GM12878 (cell line): ENCODE results near the gene CHRNG. TPM values are rescaled to one million over a fixed set of nuclear protein-coding genes. Genes with fewer than 3 reads are reported as not detected.

Experiments used
- ATAC-seq: fragments of 200-7000 bp; cut with Tn5 transposase; 3 replicates; pipeline ENCODE4 v1.9.1; 2020; ENCODE audit warnings: mild to moderate bottlenecking, moderate library complexity
- BruUV-seq: library from RNA; stranded (reverse); fragments of 400-500 nt; replicated peaks from 2 replicates; lab custom pipeline; 2021; lab: Mats Ljungman, UMichigan
- CTCF ChIA-PET: fragments of 300-600 bp; sonication (Branson Sonifier 250); formaldehyde crosslinking; extraction: SDS; loops from one replicate; lab custom pipeline; 2021; ENCODE audit warnings: inconsistent platforms; lab: Yijun Ruan, JAX
- POLR2A ChIA-PET: fragments of 350-600 bp; formaldehyde crosslinking; extraction: SDS; loops from one replicate; lab custom pipeline; 2021; ENCODE audit warnings: inconsistent platforms; lab: Charles Lee
- RAD21 ChIA-PET: fragments of 300-600 bp; sonication (Branson Sonifier 250); formaldehyde crosslinking; loops from one replicate; lab custom pipeline; 2023; ENCODE audit warnings: antibody characterized with exemption; ENCODE audit not compliant: unreplicated experiment; lab: Charles Lee
- SMC1A ChIA-PET: fragments of 300-600 bp; sonication (Branson Sonifier 250); formaldehyde crosslinking; loops from one replicate; lab custom pipeline; 2023; ENCODE audit not compliant: unreplicated experiment, uncharacterized antibody; lab: Charles Lee
- DNase-seq: peaks from one replicate; pipeline ENCODE4 v3.0.0-alpha.2; 2011; ENCODE audit warnings: low read depth, low spot score
- FAIRE-seq: peaks from 3 replicates; lab custom pipeline; 2011; peaks lifted over from hg19 to GRCh38; lab: Jason Lieb, UNC
- H2AFZ ChIP-seq: 2 replicates; pipeline ENCODE4 v1.6.0; 2011; ENCODE audit warnings: low read depth, low read length, control low read depth; ENCODE audit not compliant: control insufficient read depth
- H3K27ac ChIP-seq: 2 replicates; pipeline ENCODE4 v1.5.1; 2011; ENCODE audit warnings: control low read depth; ENCODE audit not compliant: control insufficient read depth, insufficient read depth
- H3K27me3 ChIP-seq, 2 experiments: replicated peaks in 1 of 2; 2 replicates each; pipeline versions ENCODE4 v1.6.0 to v1.6.1; 2011; ENCODE audit warnings: low read length in 1 of 2; ENCODE audit not compliant: control insufficient read depth in 2 of 2, insufficient read depth in 2 of 2
- H3K36me3 ChIP-seq, 2 experiments: 2 replicates each; pipeline ENCODE4 v1.5.1; 2011; ENCODE audit warnings: low read length in 1 of 2; ENCODE audit not compliant: control insufficient read depth in 2 of 2, insufficient read depth in 2 of 2
- H3K4me1 ChIP-seq: 2 replicates; pipeline ENCODE4 v1.6.1; 2011; ENCODE audit warnings: mild to moderate bottlenecking, low read length, moderate library complexity, mixed read lengths; ENCODE audit not compliant: control insufficient read depth, insufficient read depth
- H3K4me2 ChIP-seq: 2 replicates; pipeline ENCODE4 v1.6.0; 2011; ENCODE audit warnings: control low read depth; ENCODE audit not compliant: control insufficient read depth, insufficient read depth
- H3K4me3 ChIP-seq: fragments of 200-600 bp; sonication (generic); 2 replicates; pipeline ENCODE4 v1.5.1; 2016
- H3K79me2 ChIP-seq: 2 replicates; pipeline ENCODE4 v1.6.0; 2011; ENCODE audit warnings: low read length; ENCODE audit not compliant: control insufficient read depth, insufficient read depth
- H3K9ac ChIP-seq: 2 replicates; pipeline ENCODE4 v1.8.0; 2011; ENCODE audit warnings: low read length, control low read depth, mixed read lengths; ENCODE audit not compliant: control insufficient read depth, insufficient read depth
- H3K9me3 ChIP-seq: replicated peaks from 3 replicates; pipeline ENCODE4 v1.5.1; 2011; ENCODE audit warnings: mild to moderate bottlenecking, low read length; ENCODE audit not compliant: control insufficient read depth, insufficient read depth
- H4K20me1 ChIP-seq: 2 replicates; pipeline ENCODE4 v1.6.0; 2011; ENCODE audit not compliant: control insufficient read depth, insufficient read depth
- BCL3 ChIP-seq: IDR thresholded peaks from 2 replicates; pipeline ENCODE4 v1.6.1; 2011; ENCODE audit warnings: borderline replicate concordance, low read depth, mild to moderate bottlenecking, moderate library complexity, low read length; ENCODE audit not compliant: insufficient read depth, poor library complexity, severe bottlenecking
- CBX5 ChIP-seq: sonication (generic); IDR thresholded peaks from 2 replicates; pipeline ENCODE4 v1.6.1; 2016; ENCODE audit warnings: low read depth, moderate library complexity, mild to moderate bottlenecking, inconsistent platforms
- E2F8 ChIP-seq: fragments of 450-650 bp; IDR thresholded peaks from 2 replicates; pipeline ENCODE4 v1.6.1; 2018; ENCODE audit warnings: mild to moderate bottlenecking, low read depth, moderate library complexity; ENCODE audit not compliant: partially characterized antibody
- POLR2A ChIP-seq: IDR thresholded peaks from 2 replicates; pipeline ENCODE4 v1.6.1; 2011; ENCODE audit warnings: low read depth, mild to moderate bottlenecking, low read length
- WGBS: methylation state at CpG from one replicate; pipeline ENCODE4 v1.1.6; 2016; ENCODE audit warnings: low lambda C conversion rate; ENCODE audit not compliant: insufficient replicate concordance, insufficient coverage; ENCODE audit errors: missing lambda C conversion rate; 5-methylcytosine and 5-hydroxymethylcytosine counted together
- in situ Hi-C: fragments of 300-500 bp; cut with MboI; formaldehyde crosslinking; loops from 9 replicates; pipeline ENCODE4 v1.14.3; 2018; ENCODE audit warnings: mixed read lengths
- intact Hi-C: fragments of 100-400 bp; cut with micrococcal nuclease; formaldehyde crosslinking; loops from one replicate; pipeline ENCODE4 v1.14.2; 2022; ENCODE audit not compliant: unreplicated experiment
- polyA plus RNA-seq, 11 experiments: library from polyadenylated mRNA; depleted of rRNA in 4 of 11; unstranded in 6 of 11; stranded (reverse) in 5 of 11; fragments of >200 nt; fragmentation: Nextera tagmentation in 4 of 11; fragmentation: Illumina TruSeq in 1 of 11; extraction: Ambion mirVana in 4 of 11; extraction: Trizol in 1 of 11; gene quantifications; 1 replicate in 1 of 11; 2 replicates in 10 of 11; pipeline versions ENCODE4 v1.2.1 to v1.2.3, GENCODE V29; 2011 to 2016; ENCODE audit warnings: inconsistent platforms in 2 of 11, missing spikeins in 2 of 11, low read depth in 1 of 11
- total RNA-seq, 4 experiments: library from RNA; depleted of rRNA in 3 of 4; stranded (reverse); fragments of >200 nt in 3 of 4; fragmentation: Illumina TruSeq in 1 of 4; extraction: Trizol in 1 of 4; gene quantifications; 2 replicates each; pipeline versions ENCODE4 v1.2.1 to v1.2.3, GENCODE V29; 2013 to 2021

Gene CHRNG
- total and polyA plus RNA-seq, 10 of the 15 experiments (the other 5 are each of a cell fraction or from before 2014, with no cell fraction given) = 0.17 TPM; not detected in 9

- no peaks in the 10 kb centered on the region for H3K36me3 ChIP-seq
- no TSS peak for BruUV-seq
- 60% methylated on average over 18 of the region's 19 CpGs for WGBS
- H3K27ac ChIP-seq = no peak overlapping the region
- H3K4me1 ChIP-seq = peaks cover 4% of the 10 kb centered on the region; the same call in 1 of the 2 replicates
- no peaks in the 10 kb centered on the region for H3K27me3 ChIP-seq
- ChIA-PET RAD21 (no interaction called here), SMC1A (no interaction called here), CTCF (no interaction called here), POLR2A (no interaction called here)
- in situ Hi-C loops = no loop called here
- no peaks in the 10 kb centered on the region for H3K79me2 ChIP-seq
- FAIRE-seq (no peak), DNase-seq (no peak), ATAC-seq (no peak)
- H3K9me3 ChIP-seq = peaks cover 1% of the 10 kb centered on the region; the same call in 2 of the 3 replicates
- H2AFZ ChIP-seq = no peak overlapping the region
- H3K9ac ChIP-seq = no peak overlapping the region
- H4K20me1 ChIP-seq = no peaks in the 10 kb centered on the region
- TF ChIP-seq POLR2A (peak; percentile 49), CBX5 (no peak)
- H3K4me2 ChIP-seq = no peak overlapping the region
- no peak overlapping the region for H3K4me3 ChIP-seq
- intact Hi-C loops = no loop called here
Observed at GRCh38 chr2:232541195-232541960, 1.9 kb downstream of the CHRNG start.

- Histone ChIP-seq H4K20me1 (no peaks in the 10 kb centered on the region), H2AFZ (no peak overlapping the region), H3K36me3 (no peaks in the 10 kb centered on the region), H3K9ac (no peak overlapping the region), H3K79me2 (no peaks in the 10 kb centered on the region), H3K9me3 (no peaks in the 10 kb centered on the region), H3K27ac (no peak overlapping the region), H3K4me2 (no peak overlapping the region), H3K27me3 (no peaks in the 10 kb centered on the region), H3K4me3 (no peak overlapping the region), H3K4me1 (peaks cover 4% of the 10 kb centered on the region; the same call in 1 of the 2 replicates)
- BruUV-seq = no TSS peak
- in situ Hi-C loops (no loop called here), intact Hi-C loops (no loop called here)
- WGBS = 72% methylated on average over 9 of the region's 9 CpGs
- ChIA-PET RAD21 (no interaction called here), CTCF (no interaction called here), SMC1A (no interaction called here), POLR2A (no interaction called here)
- no peak for FAIRE-seq
- ATAC-seq = no peak
- DNase-seq = no peak
- no peak for TF ChIP-seq E2F8
- TF ChIP-seq BCL3 = peak; percentile 9
Observed at GRCh38 chr2:232541961-232542714, 2.6 kb downstream of the CHRNG start.
